Measurements from ENCODE around the gene GBP1. TPM values are rescaled to one million over a fixed set of nuclear protein-coding genes. Genes with fewer than 3 reads are reported as not detected.

GBP1 gene
- total RNA-seq, 1 experiment from 2014 or later: 0.15 TPM

DNA sequence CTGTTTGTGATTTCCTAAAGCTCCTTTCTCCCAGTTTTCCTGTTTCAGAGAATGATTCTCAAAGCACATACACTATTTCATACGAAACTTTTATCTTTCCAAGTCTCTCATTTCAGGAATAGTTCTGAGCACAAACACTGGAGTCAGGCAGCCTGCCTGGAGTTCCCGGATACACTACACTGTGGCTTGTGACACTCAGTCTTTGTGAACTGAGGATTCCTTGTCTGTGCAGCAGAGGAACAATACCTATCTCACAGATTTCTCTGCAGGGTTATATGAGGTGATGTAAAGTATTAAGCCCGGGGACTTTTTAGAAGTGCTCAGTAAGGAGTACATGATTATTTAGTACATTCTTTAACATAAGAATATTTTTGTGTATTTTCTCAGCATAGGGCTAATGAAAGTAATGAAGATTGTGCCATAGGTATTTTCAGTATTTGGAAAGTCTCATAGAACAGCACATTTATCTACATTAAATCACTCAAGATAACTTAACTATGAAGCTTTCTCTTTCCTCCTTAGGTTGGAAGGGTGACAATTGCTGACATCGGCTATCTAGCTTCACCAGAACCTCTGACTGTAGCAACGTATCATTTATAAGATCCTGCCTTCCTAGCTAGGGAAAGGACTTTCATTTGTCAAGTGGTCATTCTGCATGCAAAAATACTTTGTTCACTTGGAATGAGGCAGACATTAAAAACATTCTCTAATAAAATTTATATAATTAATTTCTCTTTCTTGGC is 48.0 kb upstream of the GBP1 start:
- Histone ChIP-seq H2AFZ (ENCODE audit: low read depth, low read length, poor library complexity, severe bottlenecking) (no peak overlapping the region), H3K4me1 (ENCODE audit: control insufficient read depth in 1 of 2, insufficient read depth in 2 of 2, low read length in 2 of 2) (no peaks in the 10 kb centered on the region), H3K9me2 (ENCODE audit: insufficient read depth) (no peaks in the 10 kb centered on the region), H3K4me2 (ENCODE audit: low read length) (no peak overlapping the region), H4K20me1 (ENCODE audit: insufficient read depth) (no peaks in the 10 kb centered on the region), H3K36me3 (ENCODE audit: control insufficient read depth in 1 of 2, insufficient read depth in 2 of 2, low read length in 2 of 2) (no peaks in the 10 kb centered on the region), H3K9me3 (ENCODE audit: control insufficient read depth in 1 of 2, insufficient read depth in 1 of 2, low read depth in 1 of 2, low read length in 2 of 2) (no peaks in the 10 kb centered on the region), H3K4me3 (replicated peaks in 1 of 2; ENCODE audit: low read depth in 1 of 2, low read length in 2 of 2) (no peak overlapping the region), H3K9ac (ENCODE audit: low read length) (no peak overlapping the region), H3K27ac (ENCODE audit: low read depth, low read length) (no peak overlapping the region), H3K79me2 (ENCODE audit: insufficient read depth, low read length) (no peaks in the 10 kb centered on the region), H3K27me3 (ENCODE audit: insufficient read depth, low read length) (no peaks in the 10 kb centered on the region)
- CTCF ChIA-PET: no interaction called here
- POLR2A ChIA-PET: no interaction called here
- BruUV-seq (replicated peaks): no TSS peak
- ATAC-seq: no peak
- RAD21 ChIA-PET (ENCODE audit: low non-redundant PET in 1 of 2, low total read pairs in 2 of 2, uncharacterized antibody in 2 of 2, unreplicated experiment in 2 of 2): no interaction called here
- TF ChIP-seq, protein P1, sequence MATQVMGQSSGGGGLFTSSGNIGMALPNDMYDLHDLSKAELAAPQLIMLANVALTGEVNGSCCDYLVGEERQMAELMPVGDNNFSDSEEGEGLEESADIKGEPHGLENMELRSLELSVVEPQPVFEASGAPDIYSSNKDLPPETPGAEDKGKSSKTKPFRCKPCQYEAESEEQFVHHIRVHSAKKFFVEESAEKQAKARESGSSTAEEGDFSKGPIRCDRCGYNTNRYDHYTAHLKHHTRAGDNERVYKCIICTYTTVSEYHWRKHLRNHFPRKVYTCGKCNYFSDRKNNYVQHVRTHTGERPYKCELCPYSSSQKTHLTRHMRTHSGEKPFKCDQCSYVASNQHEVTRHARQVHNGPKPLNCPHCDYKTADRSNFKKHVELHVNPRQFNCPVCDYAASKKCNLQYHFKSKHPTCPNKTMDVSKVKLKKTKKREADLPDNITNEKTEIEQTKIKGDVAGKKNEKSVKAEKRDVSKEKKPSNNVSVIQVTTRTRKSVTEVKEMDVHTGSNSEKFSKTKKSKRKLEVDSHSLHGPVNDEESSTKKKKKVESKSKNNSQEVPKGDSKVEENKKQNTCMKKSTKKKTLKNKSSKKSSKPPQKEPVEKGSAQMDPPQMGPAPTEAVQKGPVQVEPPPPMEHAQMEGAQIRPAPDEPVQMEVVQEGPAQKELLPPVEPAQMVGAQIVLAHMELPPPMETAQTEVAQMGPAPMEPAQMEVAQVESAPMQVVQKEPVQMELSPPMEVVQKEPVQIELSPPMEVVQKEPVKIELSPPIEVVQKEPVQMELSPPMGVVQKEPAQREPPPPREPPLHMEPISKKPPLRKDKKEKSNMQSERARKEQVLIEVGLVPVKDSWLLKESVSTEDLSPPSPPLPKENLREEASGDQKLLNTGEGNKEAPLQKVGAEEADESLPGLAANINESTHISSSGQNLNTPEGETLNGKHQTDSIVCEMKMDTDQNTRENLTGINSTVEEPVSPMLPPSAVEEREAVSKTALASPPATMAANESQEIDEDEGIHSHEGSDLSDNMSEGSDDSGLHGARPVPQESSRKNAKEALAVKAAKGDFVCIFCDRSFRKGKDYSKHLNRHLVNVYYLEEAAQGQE (IDR thresholded peaks at IDR 0.05; ENCODE audit: low read depth): no peak
- TF ChIP-seq YY1 (IDR thresholded peaks at IDR 0.05; ENCODE audit: extremely low read depth, insufficient replicate concordance, low read depth, low read length) (no peak), CEBPB (IDR thresholded peaks at IDR 0.05; ENCODE audit: low read depth) (no peak)
- TF ChIP-seq, protein P2, sequence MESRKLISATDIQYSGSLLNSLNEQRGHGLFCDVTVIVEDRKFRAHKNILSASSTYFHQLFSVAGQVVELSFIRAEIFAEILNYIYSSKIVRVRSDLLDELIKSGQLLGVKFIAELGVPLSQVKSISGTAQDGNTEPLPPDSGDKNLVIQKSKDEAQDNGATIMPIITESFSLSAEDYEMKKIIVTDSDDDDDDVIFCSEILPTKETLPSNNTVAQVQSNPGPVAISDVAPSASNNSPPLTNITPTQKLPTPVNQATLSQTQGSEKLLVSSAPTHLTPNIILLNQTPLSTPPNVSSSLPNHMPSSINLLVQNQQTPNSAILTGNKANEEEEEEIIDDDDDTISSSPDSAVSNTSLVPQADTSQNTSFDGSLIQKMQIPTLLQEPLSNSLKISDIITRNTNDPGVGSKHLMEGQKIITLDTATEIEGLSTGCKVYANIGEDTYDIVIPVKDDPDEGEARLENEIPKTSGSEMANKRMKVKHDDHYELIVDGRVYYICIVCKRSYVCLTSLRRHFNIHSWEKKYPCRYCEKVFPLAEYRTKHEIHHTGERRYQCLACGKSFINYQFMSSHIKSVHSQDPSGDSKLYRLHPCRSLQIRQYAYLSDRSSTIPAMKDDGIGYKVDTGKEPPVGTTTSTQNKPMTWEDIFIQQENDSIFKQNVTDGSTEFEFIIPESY (IDR thresholded peaks at IDR 0.05; ENCODE audit: extremely low read depth, insufficient replicate concordance, low read length): no peak
- no peak for DNase-seq (ENCODE audit: low read depth, low spot score)
- intact Hi-C loops (cut with micrococcal nuclease): no loop called here

All from HCT116 (cell line).